Astrocyte (in vitro differentiated cells and primary cell): ENCODE measurements around the gene SERPINH1.

Experiments used
- CTCF ChIP-seq: IDR thresholded peaks from 2 replicates; pipeline ENCODE4 v1.5.1; 2011; ENCODE audit warnings: low read depth, mild to moderate bottlenecking, inconsistent platforms, low read length, moderate library complexity; ENCODE audit not compliant: insufficient read depth
- EZH2 ChIP-seq: IDR thresholded peaks from 2 replicates; pipeline ENCODE4 v1.6.1; 2012; ENCODE audit warnings: mild to moderate bottlenecking, low read length, inconsistent platforms; ENCODE audit not compliant: insufficient read depth

DNA sequence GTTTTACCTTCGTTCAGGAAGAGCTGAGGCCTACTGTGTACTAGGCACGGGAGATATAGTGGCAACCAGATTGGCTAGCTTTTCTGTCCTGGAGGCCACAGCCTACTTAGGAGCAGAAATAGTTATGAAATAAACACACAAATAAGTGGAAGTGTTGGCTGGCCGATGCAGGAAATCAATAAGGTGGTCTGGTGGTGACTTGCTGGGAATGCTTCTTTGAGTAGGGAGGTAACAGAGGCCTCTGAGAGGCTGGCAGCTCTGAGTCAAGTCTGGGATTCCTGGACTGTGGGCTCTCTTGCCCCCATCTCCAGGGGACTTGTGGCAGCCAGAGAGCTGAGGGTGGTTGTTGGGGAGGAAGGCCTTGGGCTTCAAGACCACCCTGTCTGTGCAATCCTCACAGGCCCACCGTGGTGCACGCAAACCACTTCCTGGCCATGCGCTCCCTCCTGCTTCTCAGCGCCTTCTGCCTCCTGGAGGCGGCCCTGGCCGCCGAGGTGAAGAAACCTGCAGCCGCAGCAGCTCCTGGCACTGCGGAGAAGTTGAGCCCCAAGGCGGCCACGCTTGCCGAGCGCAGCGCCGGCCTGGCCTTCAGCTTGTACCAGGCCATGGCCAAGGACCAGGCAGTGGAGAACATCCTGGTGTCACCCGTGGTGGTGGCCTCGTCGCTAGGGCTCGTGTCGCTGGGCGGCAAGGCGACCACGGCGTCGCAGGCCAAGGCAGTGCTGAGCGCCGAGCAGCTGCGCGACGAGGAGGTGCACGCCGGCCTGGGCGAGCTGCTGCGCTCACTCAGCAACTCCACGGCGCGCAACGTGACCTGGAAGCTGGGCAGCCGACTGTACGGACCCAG, 4.1 kb downstream of the SERPINH1 start:
- TF ChIP-seq CTCF (no peak), EZH2 (no peak)
